Stromal cell of bone marrow (primary cell): ENCODE measurements around the gene SOWAHB.

Experiments
- DNase-seq: peaks from one replicate; pipeline ENCODE4 v3.0.0-alpha.2; 2012; ENCODE audit warnings: low read depth

SOWAHB gene

GRCh38 chr4:76897536-76898384 is at the start of gene SOWAHB:
Gene SOWAHB, minus strand, starts transcription at chr4:76898144. Its CDS starts 295 bp downstream, at chr4:76897849.
- no peak for DNase-seq

GRCh38 chr4:76947369-76947768 is 49.4 kb upstream of the SOWAHB start:
- no peak for DNase-seq

- DNase-seq, result no peak
Measured at GRCh38 chr4:76943790-76944189, 45.8 kb upstream of the SOWAHB start.

- DNase-seq, result no peak
Measured at GRCh38 chr4:76943129-76943620, 45.2 kb upstream of the SOWAHB start.

GRCh38 chr4:76939184-76939583 is 41.2 kb upstream of the SOWAHB start:
- DNase-seq, result no peak

- no peak for DNase-seq
Measured at GRCh38 chr4:76931576-76932276, 33.8 kb upstream of the SOWAHB start.

GRCh38 chr4:76931087-76931486 is 33.1 kb upstream of the SOWAHB start:
- no peak for DNase-seq

GRCh38 chr4:76930685-76931084 is 32.7 kb upstream of the SOWAHB start:
- no peak for DNase-seq

GRCh38 chr4:76926841-76927240 is 28.9 kb upstream of the SOWAHB start:
- no peak for DNase-seq

- no peak for DNase-seq
Measured at GRCh38 chr4:76923619-76924357, 25.8 kb upstream of the SOWAHB start.

- no peak for DNase-seq
Measured at GRCh38 chr4:76920715-76921114, 22.8 kb upstream of the SOWAHB start.

GRCh38 chr4:76909711-76910110 is 11.8 kb upstream of the SOWAHB start:
- DNase-seq, result no peak

- no peak for DNase-seq
Measured at GRCh38 chr4:76905521-76905920, 7.6 kb upstream of the SOWAHB start.

- DNase-seq, result no peak
Measured at GRCh38 chr4:76904646-76905190, 6.8 kb upstream of the SOWAHB start.

GRCh38 chr4:76902233-76902890 is 4.4 kb upstream of the SOWAHB start:
- no peak for DNase-seq

GRCh38 chr4:76898949-76899645 is 1.2 kb upstream of the SOWAHB start:
- no peak for DNase-seq

- no peak for DNase-seq
Measured at GRCh38 chr4:76898385-76898692, 395 bp upstream of the SOWAHB start.

GRCh38 chr4:76896614-76897535 is 1.1 kb downstream of the SOWAHB start:
- DNase-seq, result no peak

- DNase-seq, result no peak
Measured at GRCh38 chr4:76896048-76896447, 1.9 kb downstream of the SOWAHB start.

- no peak for DNase-seq
Measured at GRCh38 chr4:76895619-76896018, 2.3 kb downstream of the SOWAHB start.
